HEK293 (cell line): Measurements from ENCODE around the gene ARL16.

Experiments used
- CTCF ChIP-seq: fragments of 450-650 bp; formaldehyde crosslinking; IDR thresholded peaks from 2 replicates; pipeline ENCODE4 v1.5.1; 2016; ENCODE audit warnings: missing biosample characterization, missing genetic modification characterization
- RBAK ChIP-seq: fragments of 450-650 bp; formaldehyde crosslinking; IDR thresholded peaks from 2 replicates; pipeline ENCODE4 v1.5.1; 2016; ENCODE audit warnings: missing biosample characterization, missing genetic modification characterization

- TF ChIP-seq CTCF (tag by site-specific recombination) (no peak), RBAK (no peak)
These were observed 17.0 kb upstream of the ARL16 start for GRCh38 chr17:81700353-81701287.
